Upper lobe of left lung (tissue), 4 donors: Measurements from ENCODE around the gene SHROOM2.

Experiments used
- CTCF ChIP-seq, 6 experiments: fragments of 450-650 bp in 4 of 6; fragments of 200-600 bp in 2 of 6; sonication (generic) in 2 of 6; IDR thresholded peaks; one replicate each; pipeline ENCODE4 v1.5.1; 2016 to 2019; ENCODE audit warnings: antibody characterized with exemption in 6 of 6
- EP300 ChIP-seq, 4 donors: sonication (generic); formaldehyde crosslinking; IDR thresholded peaks; one replicate each; pipeline ENCODE4 v1.5.1; 2017; ENCODE audit warnings: antibody characterized with exemption in 4 of 4, control low read depth in 2 of 4
- POLR2A ChIP-seq, 4 donors: fragments of 450-650 bp; IDR thresholded peaks; one replicate each; pipeline ENCODE4 v1.5.1; 2016 to 2017; ENCODE audit warnings: antibody characterized with exemption in 4 of 4, mild to moderate bottlenecking in 2 of 4

- TF ChIP-seq EP300 (IDR thresholded peaks at IDR 0.05) (no peak), CTCF (IDR thresholded peaks at IDR 0.05) (no peak), POLR2A (IDR thresholded peaks at IDR 0.05) (no peak)
These were observed 30.0 kb downstream of the SHROOM2 start for GRCh38 chrX:9816084-9816700.
